IMR-90 (cell line): ENCODE data around the gene AGAP2. TPM values are rescaled to one million over a fixed set of nuclear protein-coding genes. Genes with fewer than 3 reads are reported as not detected.
A peak's percentile ranks its signal among the peaks of the same experiment; 100 is the strongest.

Experiments used
- ATAC-seq: fragments of 200-7000 bp; cut with Tn5 transposase; 2 replicates; pipeline ENCODE4 v1.9.1; 2020; ENCODE audit warnings: low read depth, mild to moderate bottlenecking, moderate library complexity
- BruUV-seq: library from RNA; stranded (reverse); fragments of 400-500 nt; replicated peaks from 2 replicates; lab custom pipeline; 2021; lab: Mats Ljungman, UMichigan
- CTCF ChIA-PET: fragments of 300-600 bp; formaldehyde crosslinking; extraction: SDS; loops from one replicate; lab custom pipeline; 2021; ENCODE audit warnings: antibody characterized with exemption; lab: Yijun Ruan, JAX
- POLR2A ChIA-PET: fragments of 300-600 bp; sonication (Branson Sonifier 250); formaldehyde crosslinking; loops from one replicate; lab custom pipeline; 2022; ENCODE audit warnings: antibody characterized with exemption; ENCODE audit not compliant: unreplicated experiment; lab: Charles Lee
- DNase-seq: peaks from one replicate; pipeline ENCODE4 v3.0.0; 2013
- H2AFZ ChIP-seq: replicated peaks from 2 replicates; pipeline ENCODE3; 2013; ENCODE audit warnings: low read length, mild to moderate bottlenecking; ENCODE audit not compliant: poor library complexity
- H2AK5ac ChIP-seq: 2 replicates; pipeline ENCODE4 v1.6.1; 2013; ENCODE audit warnings: low read depth, low read length, inconsistent platforms
- H2AK9ac ChIP-seq: replicated peaks from 2 replicates; pipeline ENCODE3; 2013; ENCODE audit warnings: mild to moderate bottlenecking, low read depth, low read length, moderate library complexity; ENCODE audit not compliant: poor library complexity
- H2BK120ac ChIP-seq: 2 replicates; pipeline ENCODE4 v1.6.1; 2013; ENCODE audit warnings: low read depth, low read length, inconsistent platforms
- H2BK15ac ChIP-seq: 3 replicates; pipeline ENCODE4 v1.6.1; 2013; ENCODE audit warnings: low read depth, low read length, inconsistent platforms
- H2BK20ac ChIP-seq: 2 replicates; pipeline ENCODE4 v1.6.1; 2013; ENCODE audit warnings: low read depth, mild to moderate bottlenecking, inconsistent platforms, low read length, moderate library complexity
- H2BK5ac ChIP-seq: 2 replicates; pipeline ENCODE4 v1.6.1; 2013; ENCODE audit warnings: mild to moderate bottlenecking, low read depth, low read length, inconsistent platforms; ENCODE audit not compliant: poor library complexity, severe bottlenecking
- H3K14ac ChIP-seq: replicated peaks from 2 replicates; pipeline ENCODE4 v1.6.1; 2013; ENCODE audit warnings: low read depth, low read length, inconsistent platforms
- H3K18ac ChIP-seq: 2 replicates; pipeline ENCODE4 v1.6.1; 2013; ENCODE audit warnings: low read depth, low read length, control low read depth
- H3K23ac ChIP-seq: 2 replicates; pipeline ENCODE4 v1.6.1; 2013; ENCODE audit warnings: low read depth, low read length, inconsistent platforms
- H3K27ac ChIP-seq: 2 replicates; pipeline ENCODE4 v1.5.1; 2013; ENCODE audit warnings: mild to moderate bottlenecking, control low read depth, low read length; ENCODE audit not compliant: insufficient read depth
- H3K27me3 ChIP-seq: 2 replicates; pipeline ENCODE4 v1.6.1; 2013; ENCODE audit warnings: low read length; ENCODE audit not compliant: control insufficient read depth, insufficient read depth
- H3K36me3 ChIP-seq: 2 replicates; pipeline ENCODE4 v1.6.1; 2013; ENCODE audit warnings: low read length, mixed read lengths; ENCODE audit not compliant: control insufficient read depth, insufficient read depth
- H3K4ac ChIP-seq: 2 replicates; pipeline ENCODE4 v1.6.1; 2013; ENCODE audit warnings: low read depth, low read length, inconsistent platforms
- H3K4me1 ChIP-seq: 2 replicates; pipeline ENCODE4 v1.6.1; 2013; ENCODE audit warnings: low read length, mixed read lengths; ENCODE audit not compliant: control insufficient read depth, insufficient read depth
- H3K4me2 ChIP-seq: 2 replicates; pipeline ENCODE4 v1.6.1; 2013; ENCODE audit warnings: low read depth, mild to moderate bottlenecking, control low read depth, low read length, moderate library complexity
- H3K4me3 ChIP-seq: 2 replicates; pipeline ENCODE4 v1.5.1; 2013; ENCODE audit warnings: low read depth, mild to moderate bottlenecking, control low read depth, low read length, moderate library complexity; ENCODE audit not compliant: insufficient read depth
- H3K56ac ChIP-seq: 2 replicates; pipeline ENCODE4 v1.6.1; 2013; ENCODE audit warnings: low read length, inconsistent platforms; ENCODE audit not compliant: insufficient read depth; ENCODE audit errors: extremely low read depth
- H3K79me1 ChIP-seq, 2 experiments: 2 replicates each; pipeline ENCODE4 v1.6.1; 2013; ENCODE audit warnings: low read length in 2 of 2, inconsistent platforms in 1 of 2, low read depth in 1 of 2
- H3K9ac ChIP-seq: 2 replicates; pipeline ENCODE4 v1.6.1; 2013; ENCODE audit warnings: low read depth, low read length, control low read depth
- H3K9me1 ChIP-seq: 2 replicates; pipeline ENCODE4 v1.6.1; 2013; ENCODE audit warnings: low read length, inconsistent platforms; ENCODE audit not compliant: insufficient read depth
- H3K9me3 ChIP-seq: 2 replicates; pipeline ENCODE4 v1.6.1; 2013; ENCODE audit warnings: low read length; ENCODE audit not compliant: control insufficient read depth, insufficient read depth
- H4K20me1 ChIP-seq: 2 replicates; pipeline ENCODE4 v1.6.1; 2013; ENCODE audit warnings: low read length, inconsistent platforms; ENCODE audit not compliant: insufficient read depth
- H4K5ac ChIP-seq: 2 replicates; pipeline ENCODE4 v1.6.1; 2013; ENCODE audit warnings: mild to moderate bottlenecking, low read depth, low read length, control low read depth
- H4K8ac ChIP-seq, 2 experiments: 2 replicates each; pipeline ENCODE4 v1.6.1; 2013; ENCODE audit warnings: low read depth in 2 of 2, low read length in 2 of 2, control low read depth in 1 of 2, inconsistent platforms in 1 of 2
- H4K91ac ChIP-seq: 2 replicates; pipeline ENCODE4 v1.6.1; 2013; ENCODE audit warnings: low read depth, low read length, inconsistent platforms; ENCODE audit not compliant: insufficient read depth
- BHLHE40 ChIP-seq: fragments of 150-350 bp; IDR thresholded peaks from 2 replicates; pipeline ENCODE4 v1.6.1; 2016; ENCODE audit warnings: mild to moderate bottlenecking, low read depth, low read length
- CHD1 ChIP-seq: IDR thresholded peaks from 2 replicates; pipeline ENCODE4 v1.6.1; 2012; ENCODE audit warnings: low read depth, low read length, improper control_type of control experiment
- FOS ChIP-seq: fragments of 150-350 bp; IDR thresholded peaks from 2 replicates; pipeline ENCODE4 v1.6.1; 2016; ENCODE audit warnings: low read depth, low read length
- MAZ ChIP-seq: IDR thresholded peaks from 2 replicates; pipeline ENCODE4 v1.6.1; 2012; ENCODE audit warnings: low read depth, mild to moderate bottlenecking, low read length, improper control_type of control experiment, moderate library complexity, borderline replicate concordance
- POLR2A ChIP-seq: IDR thresholded peaks from 2 replicates; pipeline ENCODE4 v1.6.1; 2012; ENCODE audit warnings: mild to moderate bottlenecking, low read depth, low read length
- RFX5 ChIP-seq: IDR thresholded peaks from 2 replicates; pipeline ENCODE4 v1.8.0; 2012; ENCODE audit warnings: low read depth, mild to moderate bottlenecking, low read length, moderate library complexity
- WGBS, 2 experiments: methylation state at CpG; one replicate each; pipeline versions ENCODE4 v1.1.5 to v1.1.7; 2013; ENCODE audit warnings: missing lambda C conversion rate in 2 of 2; ENCODE audit not compliant: insufficient read length in 1 of 2; ENCODE audit errors: extremely low coverage in 2 of 2; 5-methylcytosine and 5-hydroxymethylcytosine counted together
- dilution Hi-C: fragments of 300-500 bp; cut with HindIII; formaldehyde crosslinking; loops from one replicate; pipeline ENCODE4 v1.14.3; 2018; ENCODE audit warnings: low sequenced_read_pairs; ENCODE audit not compliant: unreplicated experiment
- in situ Hi-C: fragments of 300-500 bp; cut with MboI; formaldehyde crosslinking; loops from 3 replicates; pipeline ENCODE4 v1.14.3; 2019; ENCODE audit warnings: low sequenced_read_pairs, inconsistent platforms, mixed read lengths
- intact Hi-C: fragments of 100-400 bp; cut with micrococcal nuclease; formaldehyde crosslinking; loops from 2 replicates; pipeline ENCODE4 v1.10.0; 2022
- polyA plus RNA-seq, 3 experiments: library from polyadenylated mRNA; depleted of rRNA; stranded (reverse); fragments of >200 nt; gene quantifications; 2 replicates each; pipeline ENCODE4 v1.2.3, GENCODE V29; 2012; ENCODE audit warnings: low replicate concordance in 1 of 3
- total RNA-seq: library from RNA; depleted of rRNA; stranded (reverse); fragments of >200 nt; gene quantifications from 2 replicates; pipeline ENCODE4 v1.2.3, GENCODE V29; 2012
- TF ChIP-seq, protein P1 (sequence below): conservative IDR thresholded peaks from 2 replicates; pipeline ENCODE4 v1.5.1; 2012; ENCODE audit warnings: mild to moderate bottlenecking, low read depth, low read length, improper control_type of control experiment

The AGAP2 gene
- total and polyA plus RNA-seq, 2 of the 4 experiments (the other 2 are of a cell fraction), result 0.03 to 0.18 TPM

DNA sequence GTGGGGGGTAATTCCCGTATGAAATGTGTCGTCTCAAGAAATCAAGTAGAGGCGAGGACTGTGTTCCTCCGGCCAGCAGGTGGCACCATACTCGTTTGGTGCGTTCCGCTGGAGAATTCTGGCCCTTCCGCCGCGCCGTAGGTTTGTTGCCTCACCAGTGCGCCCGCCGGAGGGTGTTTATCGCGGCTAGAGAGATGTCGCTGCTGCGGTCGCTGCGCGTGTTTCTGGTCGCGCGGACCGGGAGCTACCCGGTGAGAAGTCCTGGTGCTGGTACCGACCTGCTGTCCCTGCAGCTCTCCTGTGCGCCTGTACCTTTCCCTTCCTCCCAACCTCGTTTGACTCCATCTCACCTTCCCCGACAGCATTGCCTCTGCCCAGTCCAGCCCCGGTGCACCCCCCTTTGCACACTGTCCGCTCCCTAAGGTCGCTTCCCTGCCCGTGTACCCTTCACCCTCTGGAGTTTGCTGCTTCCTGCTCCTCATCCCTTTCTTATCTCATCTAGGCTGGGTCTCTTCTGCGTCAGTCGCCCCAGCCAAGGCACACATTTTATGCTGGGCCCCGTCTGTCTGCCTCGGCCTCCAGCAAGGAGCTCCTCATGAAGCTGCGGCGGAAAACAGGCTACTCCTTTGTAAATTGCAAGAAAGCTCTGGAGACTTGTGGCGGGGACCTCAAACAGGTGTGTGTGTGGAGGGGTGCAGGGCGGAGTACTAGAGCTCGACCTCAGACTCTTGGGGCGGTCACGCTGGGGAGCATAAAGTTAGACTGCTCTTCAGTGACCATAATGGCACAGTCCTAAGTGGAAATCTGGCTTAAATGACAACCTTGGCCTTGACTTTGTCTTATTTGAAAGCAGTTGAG lies 44.3 kb upstream of the AGAP2 start, which contains the start of gene TSFM (continued):
- TF ChIP-seq BHLHE40, result peak; percentile 20; the same call in 1 of the 2 replicates

- Histone ChIP-seq H2AK9ac (no peak overlapping the region), H2BK20ac (no peak overlapping the region), H4K5ac (no peak overlapping the region), H3K4me3 (peak overlapping the region; percentile 94; the same call in 1 of the 2 replicates), H2BK5ac (no peak overlapping the region), H3K9me1 (no peaks in the 10 kb centered on the region), H3K4me1 (0 out of 2 replicates have a peak, but pooled peaks cover 2% of the 10 kb centered on the region), H4K91ac (no peak overlapping the region), H3K36me3 (peaks cover 8% of the 10 kb centered on the region), H3K56ac (no peak overlapping the region), H4K8ac (no peak overlapping the region), H3K18ac (no peak overlapping the region), H4K20me1 (no peaks in the 10 kb centered on the region), H3K79me1 (peaks cover 14 to 24% of the 10 kb centered on the region in 2 experiments; a peak in 3 of 4 replicates), H3K23ac (no peak overlapping the region), H3K4ac (no peak overlapping the region), H2AK5ac (no peak overlapping the region), H2BK120ac (no peak overlapping the region), H3K27ac (no peak overlapping the region), H3K27me3 (no peaks in the 10 kb centered on the region), H3K9ac (no peak overlapping the region), H2AFZ (no peak overlapping the region), H3K4me2 (no peak overlapping the region), H2BK15ac (no peak overlapping the region), H3K9me3 (no peaks in the 10 kb centered on the region), H3K14ac (no peak overlapping the region)
- TF ChIP-seq POLR2A (no peak), FOS (no peak), RFX5 (no peak), CHD1 (no peak), MAZ (no peak), BHLHE40 (no peak)
- TF ChIP-seq, protein P1, sequence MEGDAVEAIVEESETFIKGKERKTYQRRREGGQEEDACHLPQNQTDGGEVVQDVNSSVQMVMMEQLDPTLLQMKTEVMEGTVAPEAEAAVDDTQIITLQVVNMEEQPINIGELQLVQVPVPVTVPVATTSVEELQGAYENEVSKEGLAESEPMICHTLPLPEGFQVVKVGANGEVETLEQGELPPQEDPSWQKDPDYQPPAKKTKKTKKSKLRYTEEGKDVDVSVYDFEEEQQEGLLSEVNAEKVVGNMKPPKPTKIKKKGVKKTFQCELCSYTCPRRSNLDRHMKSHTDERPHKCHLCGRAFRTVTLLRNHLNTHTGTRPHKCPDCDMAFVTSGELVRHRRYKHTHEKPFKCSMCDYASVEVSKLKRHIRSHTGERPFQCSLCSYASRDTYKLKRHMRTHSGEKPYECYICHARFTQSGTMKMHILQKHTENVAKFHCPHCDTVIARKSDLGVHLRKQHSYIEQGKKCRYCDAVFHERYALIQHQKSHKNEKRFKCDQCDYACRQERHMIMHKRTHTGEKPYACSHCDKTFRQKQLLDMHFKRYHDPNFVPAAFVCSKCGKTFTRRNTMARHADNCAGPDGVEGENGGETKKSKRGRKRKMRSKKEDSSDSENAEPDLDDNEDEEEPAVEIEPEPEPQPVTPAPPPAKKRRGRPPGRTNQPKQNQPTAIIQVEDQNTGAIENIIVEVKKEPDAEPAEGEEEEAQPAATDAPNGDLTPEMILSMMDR, result no peak
- CTCF ChIA-PET, result interaction anchor here (1.0 kb wide), 1 partner anchor 21 kb away, joined by 3 read pairs; no protein-coding TSS in a partner anchor
- no peak for ATAC-seq
- dilution Hi-C loops, result no loop called here
- POLR2A ChIA-PET, result no interaction called here
- in situ Hi-C loops, result no loop called here
- no TSS peak for BruUV-seq
- intact Hi-C loops, result loop anchor here (1.0 kb wide), 2 partner anchors 30 to 123 kb away; partner anchors contain the start of gene CDK4
- no peak for DNase-seq
- no CpG with 5 or more reads among the region's 4 CpGs for WGBS, 2 experiments
These were observed 43.7 kb upstream of the AGAP2 start for GRCh38 chr12:57782243-57782607.
